Aorta (tissue), 5 donors: ENCODE measurements around the gene DCDC1. TPM values are rescaled to one million over a fixed set of nuclear protein-coding genes. Genes with fewer than 3 reads are reported as not detected.

Experiments used
- ATAC-seq: fragments of 200-7000 bp; cut with Tn5 transposase; one replicate; pipeline ENCODE4 v1.9.1; 2022; ENCODE audit warnings: moderate library complexity; ENCODE audit not compliant: low FRiP score
- DNase-seq, 2 donors: peaks; one replicate each; pipeline ENCODE4 v3.0.0-alpha.2; 2020
- H3K27ac ChIP-seq, 2 donors: one replicate each; pipeline ENCODE4 v1.5.1; 2013; ENCODE audit warnings: low read length in 2 of 2, mild to moderate bottlenecking in 2 of 2, moderate library complexity in 2 of 2, control low read depth in 1 of 2, inconsistent platforms in 1 of 2, low read depth in 1 of 2
- H3K27me3 ChIP-seq, 2 donors: one replicate each; pipeline ENCODE4 v1.6.1; 2013; ENCODE audit warnings: control low read depth in 1 of 2, low read length in 1 of 2, mild to moderate bottlenecking in 1 of 2, moderate library complexity in 1 of 2; ENCODE audit not compliant: insufficient read depth in 2 of 2, control insufficient read depth in 1 of 2
- H3K36me3 ChIP-seq, 2 donors: one replicate each; pipeline ENCODE4 v1.6.1; 2013; ENCODE audit warnings: control low read depth in 1 of 2, low read length in 1 of 2, mild to moderate bottlenecking in 1 of 2; ENCODE audit not compliant: insufficient read depth in 2 of 2, control insufficient read depth in 1 of 2
- H3K4me1 ChIP-seq, 2 donors: one replicate each; pipeline ENCODE4 v1.6.1; 2013; ENCODE audit warnings: low read length in 2 of 2, control low read depth in 1 of 2, mild to moderate bottlenecking in 1 of 2, moderate library complexity in 1 of 2; ENCODE audit not compliant: insufficient read depth in 2 of 2, control insufficient read depth in 1 of 2
- H3K4me3 ChIP-seq, 2 donors: one replicate each; pipeline ENCODE4 v1.5.1; 2013; ENCODE audit warnings: low read length in 2 of 2, control low read depth in 1 of 2, mild to moderate bottlenecking in 1 of 2
- H3K9me3 ChIP-seq: one replicate; pipeline ENCODE4 v1.6.1; 2013; ENCODE audit warnings: mild to moderate bottlenecking, low read length; ENCODE audit not compliant: control insufficient read depth
- WGBS, 2 donors: extraction: QIAGEN DNeasy Blood & Tissue Kit; methylation state at CpG; one replicate each; pipeline ENCODE4 v1.1.7; 2013; 5-methylcytosine and 5-hydroxymethylcytosine counted together
- intact Hi-C, 2 donors: fragments of 100-400 bp; cut with DNase I; formaldehyde crosslinking; loops; one replicate each; pipeline versions ENCODE4 v1.14.2 to v1.15.0; 2022
- polyA plus RNA-seq, 2 donors: library from polyadenylated mRNA; stranded (reverse); fragments of 200-250 nt; gene quantifications; one replicate each; pipeline ENCODE4 v1.2.3, GENCODE V29; 2013
- total RNA-seq, 2 donors: library from RNA; stranded (reverse); fragmentation: NEBNext Ultra II Directional; extraction: Animal tissue kit (Norgen Biotek cat#: 25700); gene quantifications; one replicate each; pipeline ENCODE4 v1.2.1, GENCODE V29; 2021
- donor health status: healthy with polysubstance abuse.
- donor health status: Bipolar disorder and iron deficiency.
- donor health status: DM: no; HTN: no; CAD: no.
- donor health status: DM: no; HTN: no; CAD: no.
- donor health status: DM: yes; HTN: yes; CAD: no.

Gene DCDC1
- total and polyA plus RNA-seq, 4 donors = 0.51 to 0.52 TPM; not detected in 2

- Histone ChIP-seq H3K4me3 (no peak overlapping the region), H3K27ac (no peak overlapping the region), H3K36me3 (no peaks in the 10 kb centered on the region), H3K9me3 (no peaks in the 10 kb centered on the region), H3K4me1 (no peaks in the 10 kb centered on the region), H3K27me3 (no peaks in the 10 kb centered on the region)
- ATAC-seq (no peak), DNase-seq (no peak)
- intact Hi-C loops = no loop called here
Measured at GRCh38 chr11:31233425-31233824, 136.1 kb downstream of the DCDC1 start.

- no peaks in the 10 kb centered on the region for H3K27me3 ChIP-seq
- WGBS, 2 donors = 86 to 90% methylated on average over 1 of the region's 1 CpG
- no peaks in the 10 kb centered on the region for H3K36me3 ChIP-seq
- H3K4me3 ChIP-seq = no peak overlapping the region
- no peak for DNase-seq
- H3K4me1 ChIP-seq = no peaks in the 10 kb centered on the region
- no peak overlapping the region for H3K27ac ChIP-seq
- ATAC-seq = no peak
- intact Hi-C loops = no loop called here
- no peaks in the 10 kb centered on the region for H3K9me3 ChIP-seq
Measured at GRCh38 chr11:31231601-31232000, 137.9 kb downstream of the DCDC1 start.

GRCh38 chr11:31218847-31219246 is 150.7 kb downstream of the DCDC1 start:
- no peak for ATAC-seq
- H3K27ac ChIP-seq = no peak overlapping the region
- H3K4me1 ChIP-seq = no peaks in the 10 kb centered on the region
- no peaks in the 10 kb centered on the region for H3K9me3 ChIP-seq
- intact Hi-C loops = no loop called here
- no peak overlapping the region for H3K4me3 ChIP-seq
- WGBS, 2 donors = 54 to 55% methylated on average over 2 of the region's 2 CpGs
- no peaks in the 10 kb centered on the region for H3K27me3 ChIP-seq
- no peaks in the 10 kb centered on the region for H3K36me3 ChIP-seq
- DNase-seq = no peak

GRCh38 chr11:31214372-31214771 is 155.2 kb downstream of the DCDC1 start:
- Histone ChIP-seq H3K27me3 (no peaks in the 10 kb centered on the region), H3K4me3 (no peak overlapping the region), H3K27ac (no peak overlapping the region), H3K4me1 (no peaks in the 10 kb centered on the region), H3K9me3 (no peaks in the 10 kb centered on the region), H3K36me3 (no peaks in the 10 kb centered on the region)
- DNase-seq = no peak
- intact Hi-C loops = no loop called here
- 14 to 27% methylated on average over 1 of the region's 1 CpG for WGBS, 2 donors
- ATAC-seq = no peak

GRCh38 chr11:31199378-31199777 is 170.2 kb downstream of the DCDC1 start:
- WGBS, 2 donors = 26 to 32% methylated on average over 2 of the region's 2 CpGs

GRCh38 chr11:31173926-31174680 is 195.4 kb downstream of the DCDC1 start:
- intact Hi-C loops = no loop called here
- Histone ChIP-seq H3K9me3 (no peaks in the 10 kb centered on the region), H3K36me3 (no peaks in the 10 kb centered on the region), H3K4me1 (no peaks in the 10 kb centered on the region), H3K27ac (no peak overlapping the region), H3K27me3 (no peaks in the 10 kb centered on the region), H3K4me3 (no peak overlapping the region)
- WGBS, 2 donors = 85 to 86% methylated on average over 8 of the region's 8 CpGs
- ATAC-seq (no peak), DNase-seq (no peak)

More at GRCh38 chr11:31199378-31199777, 170.2 kb downstream of the DCDC1 start:
- Histone ChIP-seq H3K36me3 (no peaks in the 10 kb centered on the region), H3K9me3 (no peaks in the 10 kb centered on the region), H3K4me1 (no peaks in the 10 kb centered on the region), H3K27ac (no peak overlapping the region), H3K4me3 (no peak overlapping the region), H3K27me3 (no peaks in the 10 kb centered on the region)
- intact Hi-C loops = no loop called here
- no peak for ATAC-seq
- no peak for DNase-seq

- 39 to 40% methylated on average over 5 of the region's 5 CpGs for WGBS, 2 donors
Measured at GRCh38 chr11:31160504-31161422, 208.8 kb downstream of the DCDC1 start.

GRCh38 chr11:31150841-31151240 is 218.7 kb downstream of the DCDC1 start:
- Histone ChIP-seq H3K27ac (no peak overlapping the region), H3K4me1 (no peaks in the 10 kb centered on the region), H3K36me3 (no peaks in the 10 kb centered on the region), H3K9me3 (no peaks in the 10 kb centered on the region), H3K4me3 (no peak overlapping the region), H3K27me3 (no peaks in the 10 kb centered on the region)
- intact Hi-C loops = no loop called here
- ATAC-seq = no peak
- DNase-seq = no peak
- whole genome bisulfite sequencing, 2 donors = 76 to 78% methylated on average over 3 of the region's 3 CpGs

More at GRCh38 chr11:31160504-31161422, 208.8 kb downstream of the DCDC1 start:
- H3K36me3 ChIP-seq = no peaks in the 10 kb centered on the region
- no peak overlapping the region for H3K4me3 ChIP-seq
- no peaks in the 10 kb centered on the region for H3K27me3 ChIP-seq
- H3K27ac ChIP-seq = no peak overlapping the region
- H3K4me1 ChIP-seq = no peaks in the 10 kb centered on the region
- intact Hi-C loops = no loop called here
- DNase-seq = no peak
- ATAC-seq = no peak
- H3K9me3 ChIP-seq = no peaks in the 10 kb centered on the region
